Upper lobe of left lung (tissue), 6 donors: Measurements from ENCODE around the gene ABLIM2. TPM values are rescaled to one million over a fixed set of nuclear protein-coding genes. Genes with fewer than 3 reads are reported as not detected.
A peak's percentile ranks its signal among the peaks of the same experiment; 100 is the strongest.

Source experiments
- ATAC-seq, 2 donors: fragments of 200-7000 bp; cut with Tn5 transposase; one replicate each; pipeline ENCODE4 v1.9.1; 2022; ENCODE audit warnings: mild to moderate bottlenecking in 2 of 2, moderate library complexity in 2 of 2; ENCODE audit not compliant: low FRiP score in 2 of 2
- DNase-seq, 2 donors: peaks; one replicate each; pipeline ENCODE4 v3.0.0-alpha.2; 2019 to 2020
- H3K27ac ChIP-seq, 4 donors: fragments of 200-600 bp; sonication (generic); one replicate each; pipeline ENCODE4 v1.5.1; 2016 to 2019
- H3K27me3 ChIP-seq, 4 donors: fragments of 200-600 bp; sonication (generic); one replicate each; pipeline ENCODE4 v1.5.1; 2017 to 2019
- H3K36me3 ChIP-seq, 4 donors: fragments of 200-600 bp; sonication (generic); one replicate each; pipeline ENCODE4 v1.5.1; 2016 to 2019
- H3K4me1 ChIP-seq, 4 donors: fragments of 200-600 bp; sonication (generic); one replicate each; pipeline ENCODE4 v1.5.1; 2018 to 2019
- H3K4me3 ChIP-seq, 4 donors: fragments of 200-600 bp; sonication (generic); one replicate each; pipeline ENCODE4 v1.5.1; 2017 to 2019; ENCODE audit warnings: mild to moderate bottlenecking in 2 of 4, moderate library complexity in 1 of 4
- H3K9me3 ChIP-seq, 4 donors: fragments of 200-600 bp; sonication (generic); one replicate each; pipeline ENCODE4 v1.5.1; 2018 to 2019
- CTCF ChIP-seq, 6 experiments: fragments of 450-650 bp in 4 of 6; fragments of 200-600 bp in 2 of 6; sonication (generic) in 2 of 6; IDR thresholded peaks; one replicate each; pipeline ENCODE4 v1.5.1; 2016 to 2019; ENCODE audit warnings: antibody characterized with exemption in 6 of 6
- EP300 ChIP-seq, 4 donors: sonication (generic); formaldehyde crosslinking; IDR thresholded peaks; one replicate each; pipeline ENCODE4 v1.5.1; 2017; ENCODE audit warnings: antibody characterized with exemption in 4 of 4, control low read depth in 2 of 4
- POLR2A ChIP-seq, 4 donors: fragments of 450-650 bp; IDR thresholded peaks; one replicate each; pipeline ENCODE4 v1.5.1; 2016 to 2017; ENCODE audit warnings: antibody characterized with exemption in 4 of 4, mild to moderate bottlenecking in 2 of 4
- POLR2AphosphoS5 ChIP-seq, 2 donors: sonication (generic); formaldehyde crosslinking; IDR thresholded peaks; one replicate each; pipeline ENCODE4 v1.5.1; 2017; ENCODE audit warnings: antibody characterized with exemption in 2 of 2
- WGBS, 2 donors: methylation state at CpG; one replicate each; pipeline ENCODE4 v1.1.5; 2017 to 2018; 5-methylcytosine and 5-hydroxymethylcytosine counted together
- total RNA-seq, 6 donors: library from RNA; depleted of rRNA in 4 of 6; stranded (reverse); fragments of >200 nt in 4 of 6; gene quantifications; one replicate each; pipeline versions ENCODE4 v1.1.0 to v1.2.1, GENCODE V29; 2016 to 2021
- donor health status: DM: no; HTN: no; CAD: no; lungs with moderate emphysema.
- donor health status: DM: no; HTN: yes; CAD: no; lungs with severe emphysema.

The ABLIM2 gene
- total RNA-seq, 6 donors from 2014 or later, result 3.6 to 36.9 (median 8.1) TPM

GRCh38 chr4:8163026-8163425, 4.4 kb upstream of the ABLIM2 start:
- WGBS, 2 donors, result 88% methylated on average over 7 of the region's 7 CpGs; no CpG with 5 or more reads in 1 of the 2 donors
- DNase-seq (no peak), ATAC-seq (no peak)
- H3K36me3 ChIP-seq, result no peaks in the 10 kb centered on the region
- H3K27me3 ChIP-seq, result peaks cover 0 to 4% (median 1%) of the 10 kb centered on the region in 4 donors
- no peak overlapping the region for H3K4me3 ChIP-seq
- TF ChIP-seq EP300 (IDR thresholded peaks at IDR 0.05), result no peak
- TF ChIP-seq POLR2AphosphoS5 (IDR thresholded peaks at IDR 0.05), result no peak
- no peak for TF ChIP-seq CTCF (IDR thresholded peaks at IDR 0.05)
- TF ChIP-seq POLR2A (IDR thresholded peaks at IDR 0.05), result no peak
- H3K4me1 ChIP-seq, result peaks cover 11 to 18% (median 14%) of the 10 kb centered on the region in 4 donors
- H3K27ac ChIP-seq, result no peak overlapping the region
- peaks cover 0 to 2% (median 0%) of the 10 kb centered on the region in 4 donors for H3K9me3 ChIP-seq

GRCh38 chr4:8162625-8163024, 4.0 kb upstream of the ABLIM2 start:
- no peak overlapping the region for H3K27ac ChIP-seq
- no peak for DNase-seq
- 83 to 84% methylated on average over 8 of the region's 8 CpGs for WGBS, 2 donors
- H3K36me3 ChIP-seq, result no peaks in the 10 kb centered on the region
- TF ChIP-seq EP300 (IDR thresholded peaks at IDR 0.05) (no peak), POLR2AphosphoS5 (IDR thresholded peaks at IDR 0.05) (no peak), POLR2A (IDR thresholded peaks at IDR 0.05) (no peak)
- H3K4me1 ChIP-seq, result peaks cover 15 to 20% (median 18%) of the 10 kb centered on the region in 4 donors
- ATAC-seq, result no peak
- H3K4me3 ChIP-seq, result no peak overlapping the region
- peaks cover 0 to 8% (median 3%) of the 10 kb centered on the region in 4 donors for H3K27me3 ChIP-seq
- H3K9me3 ChIP-seq, result no peaks in the 10 kb centered on the region

GRCh38 chr4:8160572-8160971, 2.0 kb upstream of the ABLIM2 start:
- no peak for ATAC-seq
- WGBS, 2 donors, result 37 to 73% methylated on average over 2 to 3 of the region's 3 CpGs
- Histone ChIP-seq H3K36me3 (no peaks in the 10 kb centered on the region), H3K27me3 (peaks cover 0 to 11% (median 5%) of the 10 kb centered on the region in 4 donors), H3K9me3 (no peaks in the 10 kb centered on the region), H3K4me3 (no peak overlapping the region), H3K4me1 (peaks cover 19 to 26% (median 21%) of the 10 kb centered on the region in 4 donors), H3K27ac (no peak overlapping the region)
- TF ChIP-seq POLR2AphosphoS5 (IDR thresholded peaks at IDR 0.05), result no peak
- no peak for TF ChIP-seq CTCF (IDR thresholded peaks at IDR 0.05)
- no peak for TF ChIP-seq EP300 (IDR thresholded peaks at IDR 0.05)
- no peak for TF ChIP-seq POLR2A (IDR thresholded peaks at IDR 0.05)
- no peak for DNase-seq

DNA sequence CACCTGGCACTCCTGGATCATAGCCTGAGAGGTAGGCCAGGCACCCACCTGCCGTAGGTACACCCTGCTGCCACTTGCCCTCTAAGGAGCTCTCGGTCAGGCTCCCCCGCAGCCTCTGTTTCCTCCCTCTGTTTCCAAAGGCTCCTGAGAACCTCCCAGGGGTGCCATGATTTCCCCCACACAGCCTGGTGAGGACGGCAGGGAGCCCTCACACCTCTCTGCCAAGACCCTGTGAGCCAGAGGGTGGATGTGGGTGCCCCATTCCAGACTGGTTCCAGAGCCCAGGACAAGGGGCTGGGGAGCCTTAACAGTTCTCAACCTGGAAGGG, 1.6 kb upstream of the ABLIM2 start:
- no peaks in the 10 kb centered on the region for H3K36me3 ChIP-seq
- 81 to 92% methylated on average over 2 of the region's 4 CpGs for WGBS, 2 donors
- no peak overlapping the region for H3K27ac ChIP-seq
- no peaks in the 10 kb centered on the region for H3K9me3 ChIP-seq
- no peak overlapping the region for H3K4me3 ChIP-seq
- peaks cover 19 to 26% (median 21%) of the 10 kb centered on the region in 4 donors for H3K4me1 ChIP-seq
- TF ChIP-seq POLR2A (IDR thresholded peaks at IDR 0.05), result no peak
- TF ChIP-seq CTCF (IDR thresholded peaks at IDR 0.05), result no peak
- TF ChIP-seq EP300 (IDR thresholded peaks at IDR 0.05), result no peak
- TF ChIP-seq POLR2AphosphoS5 (IDR thresholded peaks at IDR 0.05), result no peak
- no peak for ATAC-seq
- no peak for DNase-seq
- peaks cover 0 to 11% (median 5%) of the 10 kb centered on the region in 4 donors for H3K27me3 ChIP-seq

DNA sequence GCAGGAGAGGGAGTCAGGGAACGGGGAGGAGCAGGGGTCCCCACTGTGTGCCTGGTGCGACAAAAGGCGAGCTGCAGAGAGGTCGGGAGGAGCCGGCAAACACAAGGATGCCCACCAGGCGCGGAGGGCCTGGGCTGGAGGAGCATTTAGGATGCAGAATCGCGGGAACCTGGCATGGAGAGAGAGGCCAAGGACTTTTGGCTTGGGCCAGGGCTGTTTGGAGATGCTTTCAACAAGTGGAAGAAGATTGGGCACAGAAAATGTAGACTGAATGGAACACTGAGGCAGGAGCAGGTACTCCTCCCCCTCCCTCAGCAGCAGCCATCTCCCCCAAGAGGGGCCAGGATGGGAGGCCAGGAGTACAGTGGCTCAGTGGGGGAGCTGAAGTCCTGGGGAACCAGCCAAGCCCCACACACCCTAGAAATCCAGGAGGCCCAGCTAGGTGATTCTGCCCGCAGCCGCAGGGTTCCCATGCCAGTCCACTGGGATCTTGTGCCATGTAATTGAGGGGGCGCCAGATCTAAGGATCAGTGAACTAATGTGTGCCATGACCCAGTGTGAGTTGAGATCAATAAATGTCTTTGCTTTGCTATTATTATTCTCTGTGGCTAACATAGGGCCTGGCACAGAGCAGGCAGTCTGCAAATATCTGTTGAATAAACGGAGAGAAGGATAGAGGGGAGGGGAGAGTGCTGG, 1.1 kb upstream of the ABLIM2 start:
- peaks cover 19 to 26% (median 21%) of the 10 kb centered on the region in 4 donors for H3K4me1 ChIP-seq
- TF ChIP-seq CTCF (IDR thresholded peaks at IDR 0.05), result no peak
- TF ChIP-seq EP300 (IDR thresholded peaks at IDR 0.05), result no peak
- no peak for TF ChIP-seq POLR2A (IDR thresholded peaks at IDR 0.05)
- TF ChIP-seq POLR2AphosphoS5 (IDR thresholded peaks at IDR 0.05), result no peak
- peaks cover 0 to 11% (median 5%) of the 10 kb centered on the region in 4 donors for H3K27me3 ChIP-seq
- peak overlapping the region; percentile 73 to 90 (median 81) for H3K4me3 ChIP-seq
- ATAC-seq, result no peak
- H3K36me3 ChIP-seq, result no peaks in the 10 kb centered on the region
- peak overlapping the region in 1 of 4 donors; percentile 72 for H3K27ac ChIP-seq
- H3K9me3 ChIP-seq, result no peaks in the 10 kb centered on the region
- WGBS, 2 donors, result 28 to 36% methylated on average over 6 to 13 of the region's 13 CpGs
- DNase-seq, result no peak
